Left renal pelvis (tissue), 4 donors: ENCODE results near the gene ENPP7. TPM values are rescaled to one million over a fixed set of nuclear protein-coding genes. Genes with fewer than 3 reads are reported as not detected.

Experiments used
- DNase-seq, 4 donors: peaks; one replicate each; pipeline ENCODE4 v3.0.0-alpha.2; 2013; ENCODE audit warnings: low read depth in 4 of 4, low spot score in 3 of 4
- polyA plus RNA-seq, 4 donors: library from polyadenylated mRNA; unstranded; fragments of 120-200 nt; gene quantifications; one replicate each; pipeline ENCODE4 v1.2.1, GENCODE V29; 2013; ENCODE audit not compliant: insufficient read length in 4 of 4

ENPP7 gene
- polyA plus RNA-seq, 4 donors = 0.07 to 6.8 (median 3.1) TPM

GRCh38 chr17:79702034-79702433 is 28.7 kb upstream of the ENPP7 start:
- no peak for DNase-seq

- no peak for DNase-seq
Measured at GRCh38 chr17:79702550-79703236, 28.1 kb upstream of the ENPP7 start.

- DNase-seq = no peak
Measured at GRCh38 chr17:79704691-79705090, 26.1 kb upstream of the ENPP7 start.

GRCh38 chr17:79705674-79706073 is 25.1 kb upstream of the ENPP7 start:
- DNase-seq = no peak

GRCh38 chr17:79706931-79707850 is 23.6 kb upstream of the ENPP7 start:
- peak in 2 of 4 donors; percentile 27 to 47 for DNase-seq

- DNase-seq = peak in 1 of 4 donors; percentile 32
Measured at GRCh38 chr17:79707931-79708891, 22.5 kb upstream of the ENPP7 start.

GRCh38 chr17:79711715-79712305 is 18.9 kb upstream of the ENPP7 start:
- no peak for DNase-seq

- no peak for DNase-seq
Measured at GRCh38 chr17:79713391-79713790, 17.4 kb upstream of the ENPP7 start.

GRCh38 chr17:79714176-79715097 is 16.3 kb upstream of the ENPP7 start:
- DNase-seq = no peak

- no peak for DNase-seq
Measured at GRCh38 chr17:79715098-79715942, 15.4 kb upstream of the ENPP7 start.

GRCh38 chr17:79715943-79716797 is 14.6 kb upstream of the ENPP7 start:
- no peak for DNase-seq

GRCh38 chr17:79720705-79721292 is 9.9 kb upstream of the ENPP7 start:
- no peak for DNase-seq

GRCh38 chr17:79721993-79722671 is 8.6 kb upstream of the ENPP7 start:
- DNase-seq = no peak

GRCh38 chr17:79722787-79723186 is 8.0 kb upstream of the ENPP7 start:
- no peak for DNase-seq

- peak; percentile 75 to 87 (median 82) for DNase-seq
Measured at GRCh38 chr17:79728169-79728907, 2.4 kb upstream of the ENPP7 start.
